HG03039 (cell line): ENCODE measurements around the gene SNAPC2.
"Not testable (repeated sequence)": the region's sequence is repeated elsewhere in the genome, so short reads cannot be mapped to it uniquely, and the experiment has no call there.

Source experiments
- ATAC-seq: cut with Tn5 transposase; IDR thresholded peaks from one replicate; pipeline ENCODE4 v1.9.1; 2021; ENCODE audit warnings: mild to moderate bottlenecking, moderate library complexity; ENCODE audit not compliant: unreplicated experiment

The SNAPC2 gene

GRCh38 chr19:7921302-7921966 is 1.3 kb downstream of the SNAPC2 start:
- no peak for ATAC-seq

DNA sequence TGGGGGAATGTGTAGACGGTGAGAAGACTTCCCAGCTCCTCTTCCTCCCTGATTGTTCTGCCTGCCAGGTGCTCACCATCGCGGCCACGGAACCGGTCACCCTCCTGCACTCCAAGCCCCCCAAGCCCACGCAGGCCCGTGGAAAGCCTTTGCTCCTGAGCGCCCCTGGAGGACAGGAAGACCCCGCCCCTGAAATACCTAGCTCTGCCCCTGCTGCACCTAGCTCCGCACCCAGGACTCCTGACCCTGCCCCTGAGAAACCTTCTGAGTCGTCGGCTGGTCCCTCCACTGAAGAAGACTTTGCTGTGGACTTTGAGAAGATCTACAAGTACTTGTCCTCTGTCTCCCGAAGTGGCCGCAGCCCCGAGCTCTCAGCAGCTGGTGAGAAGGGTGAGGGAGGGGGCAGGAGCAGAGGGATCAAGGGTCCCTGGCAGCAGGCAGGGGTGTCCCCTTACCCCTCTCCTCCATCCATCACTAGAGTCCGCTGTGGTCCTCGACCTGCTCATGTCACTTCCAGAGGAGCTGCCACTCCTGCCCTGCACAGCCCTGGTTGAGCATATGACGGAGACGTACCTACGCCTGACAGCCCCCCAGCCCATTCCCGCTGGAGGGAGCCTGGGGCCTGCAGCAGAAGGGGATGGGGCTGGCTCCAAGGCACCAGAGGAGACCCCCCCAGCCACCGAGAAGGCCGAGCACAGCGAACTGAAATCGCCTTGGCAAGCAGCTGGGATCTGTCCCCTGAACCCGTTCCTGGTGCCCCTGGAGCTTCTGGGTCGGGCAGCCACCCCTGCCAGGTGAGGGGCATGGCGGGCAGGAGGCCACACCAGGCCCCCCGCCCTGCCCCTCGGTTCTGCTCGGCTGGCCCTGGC is 2.1 kb downstream of the SNAPC2 start:
- ATAC-seq: no peak

DNA sequence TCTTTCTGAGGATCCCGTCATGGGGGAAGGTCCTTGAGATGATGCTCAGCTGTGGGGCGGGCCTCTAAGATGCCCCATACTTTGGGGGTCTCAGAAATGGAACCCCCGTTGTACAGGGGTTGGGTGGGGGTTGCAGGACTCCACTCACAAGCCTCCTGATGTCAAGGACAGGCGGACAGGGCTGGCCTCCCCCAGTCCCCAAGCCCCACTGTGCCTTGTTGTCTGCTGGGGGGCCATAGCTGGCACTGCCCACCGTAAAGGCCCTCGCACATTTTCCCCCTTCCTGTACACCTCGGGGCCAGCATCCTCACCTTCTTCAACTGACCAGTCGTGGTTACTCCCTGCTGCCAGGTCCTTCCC is 2.7 kb downstream of the SNAPC2 start:
- no peak for ATAC-seq

DNA sequence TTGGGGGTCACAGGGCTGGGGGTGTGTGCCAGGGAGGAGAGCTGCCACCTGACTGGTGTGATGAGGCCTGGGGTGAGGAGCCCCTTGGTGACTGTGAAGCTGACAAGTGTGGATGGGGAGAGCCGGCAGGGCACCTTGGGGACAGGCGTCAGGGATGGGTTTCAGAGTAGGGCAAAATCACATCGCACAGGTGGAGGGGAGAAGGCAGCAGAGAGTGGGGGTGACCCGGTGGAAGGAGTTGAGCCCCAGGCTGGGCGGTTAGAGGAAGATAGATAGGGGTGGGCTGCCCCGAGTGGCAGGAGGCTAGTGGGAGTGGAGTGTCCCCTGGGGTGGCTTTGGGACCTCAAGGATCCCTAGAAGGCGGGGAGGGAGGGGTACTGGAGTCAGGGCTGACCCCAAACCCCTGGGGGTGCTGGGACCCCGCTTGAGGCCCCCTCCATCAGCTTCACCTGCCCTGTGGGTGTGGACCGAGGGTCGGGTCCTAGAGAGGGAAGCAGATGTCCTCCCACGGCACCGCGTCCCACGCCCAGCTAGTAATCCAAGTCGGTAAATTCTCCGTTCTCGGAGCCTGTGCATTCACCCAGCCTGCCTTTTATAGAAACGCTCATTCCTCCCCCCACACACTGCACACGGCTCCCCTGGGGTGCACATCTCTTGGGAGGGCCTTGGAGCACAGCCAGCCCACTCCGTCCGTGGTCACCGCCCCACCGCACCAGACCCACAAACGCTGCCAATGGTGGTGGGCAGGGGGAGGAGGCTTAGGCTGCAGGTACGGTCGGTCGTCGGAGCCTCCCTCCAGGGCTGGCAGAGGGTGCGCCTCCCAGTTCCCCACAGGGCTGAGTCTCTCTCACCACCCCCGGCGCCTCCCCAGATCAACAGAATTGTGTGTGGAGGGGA is 3.4 kb downstream of the SNAPC2 start:
- ATAC-seq: no peak

GRCh38 chr19:7924241-7924640 is 4.1 kb downstream of the SNAPC2 start:
- no peak for ATAC-seq

DNA sequence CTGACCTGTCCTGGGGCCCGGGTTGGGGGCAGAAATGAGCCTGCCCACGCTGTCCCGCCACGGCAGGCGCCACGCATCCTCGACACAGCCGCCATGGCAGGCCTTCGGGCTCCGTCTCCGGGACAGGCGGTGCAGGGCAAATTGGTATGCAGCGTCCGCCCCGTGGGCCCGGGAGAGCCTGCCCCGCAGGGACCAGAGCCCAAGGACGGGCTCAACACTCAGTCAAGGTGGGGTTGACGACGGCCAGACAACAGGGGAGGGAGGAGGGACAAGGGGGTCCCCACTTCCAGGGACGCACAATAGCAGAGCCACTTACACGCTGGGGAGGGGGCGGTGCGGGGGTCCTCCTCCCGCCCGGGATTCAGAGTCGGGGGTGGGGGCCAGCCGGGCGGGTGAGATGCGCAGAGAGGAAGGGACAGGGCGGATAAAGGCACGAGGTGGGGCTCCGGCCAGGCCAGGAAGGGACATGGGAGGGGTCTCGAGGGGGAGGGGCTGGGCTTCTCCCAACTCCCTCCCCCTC is 4.6 kb downstream of the SNAPC2 start:
- ATAC-seq: no peak

- ATAC-seq: no peak
Measured at GRCh38 chr19:7925171-7925851, 5.2 kb downstream of the SNAPC2 start.

GRCh38 chr19:7926021-7926726 is 6.0 kb downstream of the SNAPC2 start, which contains the start of gene CTXN1:
CTXN1 (minus strand) TSS chr19:7926135; CDS start chr19:7925538, 597 bp downstream.
- no peak for ATAC-seq

DNA sequence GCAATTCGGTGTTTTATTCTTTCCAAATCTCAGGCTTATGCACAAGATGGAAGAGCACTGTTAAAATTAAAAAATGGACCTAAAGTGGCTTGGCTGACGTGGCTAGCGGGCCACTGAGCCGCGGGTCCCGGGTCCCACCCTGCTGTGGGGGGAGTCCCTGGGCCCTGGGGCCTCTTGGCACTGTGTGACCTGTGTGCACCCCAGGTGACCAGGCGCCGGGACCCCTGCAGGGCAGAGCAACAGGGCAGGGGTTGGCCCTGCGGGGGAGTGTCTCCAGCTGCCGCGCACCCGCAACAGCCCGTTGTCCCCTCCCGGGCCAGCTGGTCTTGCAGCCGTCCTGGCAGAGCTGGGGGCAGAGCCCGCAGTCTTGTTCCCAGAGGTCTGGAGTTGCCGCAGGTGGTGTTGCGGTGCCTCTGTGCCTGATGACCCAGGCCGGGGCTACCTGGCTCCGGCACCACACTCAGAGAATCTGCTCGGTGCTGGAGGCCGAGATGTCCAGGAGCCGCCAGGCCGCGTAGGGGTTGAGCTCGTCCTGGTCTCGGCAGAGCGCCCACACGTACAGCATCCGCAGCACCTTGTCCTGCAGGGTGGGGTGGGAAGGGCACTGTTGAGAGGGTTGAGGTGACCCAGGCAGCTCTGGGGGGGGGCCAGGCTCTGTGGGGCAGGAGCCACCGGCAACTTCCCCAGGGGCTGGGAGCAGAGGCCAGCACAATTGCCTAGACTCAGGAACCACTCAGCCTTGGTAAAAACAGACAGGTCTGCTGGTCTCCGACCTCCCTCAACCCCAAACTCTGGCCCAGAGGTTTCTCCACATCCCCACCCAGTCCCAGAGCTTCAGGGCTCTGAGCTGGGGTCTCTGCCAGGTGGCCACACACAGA is 6.8 kb downstream of the SNAPC2 start:
- ATAC-seq: no peak

DNA sequence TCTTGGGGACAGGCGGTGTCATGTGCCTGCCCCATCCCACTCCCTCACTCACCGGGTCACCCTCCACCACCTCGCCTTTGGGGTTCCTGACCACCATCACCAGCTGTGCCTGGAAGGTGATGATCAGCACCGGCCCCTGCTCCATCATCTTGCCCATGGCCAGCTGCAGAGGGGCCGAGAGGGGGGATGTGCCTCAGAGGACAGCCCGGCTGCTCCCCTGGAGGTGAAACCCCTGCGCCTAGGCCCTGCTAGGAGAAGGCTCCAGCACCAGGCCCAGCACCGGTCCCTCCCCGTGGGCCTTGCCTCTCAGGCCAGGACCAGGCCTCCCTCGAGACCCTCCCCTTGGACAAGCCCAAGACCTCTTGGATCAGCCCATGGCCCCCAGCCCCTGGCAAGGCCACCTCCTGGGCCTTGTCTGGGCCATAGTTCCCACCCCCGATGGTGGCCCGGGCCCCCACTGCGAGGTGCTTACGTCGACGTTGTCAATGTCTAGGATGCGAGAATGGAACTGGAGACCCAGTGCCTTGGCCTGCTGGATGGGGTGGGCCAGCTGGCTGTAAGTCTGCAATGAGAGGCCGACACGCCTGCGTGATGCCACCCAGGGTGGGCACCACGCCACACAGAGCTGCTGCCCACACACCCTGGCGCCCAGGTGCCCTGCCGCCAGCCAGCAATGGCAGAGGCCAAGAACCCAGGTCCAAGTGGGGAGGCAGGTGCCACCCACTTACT is 7.6 kb downstream of the SNAPC2 start:
- no peak for ATAC-seq

- no peak for ATAC-seq
Measured at GRCh38 chr19:7928334-7928706, 8.2 kb downstream of the SNAPC2 start.

GRCh38 chr19:7928741-7929701 is 8.9 kb downstream of the SNAPC2 start:
- no peak for ATAC-seq

DNA sequence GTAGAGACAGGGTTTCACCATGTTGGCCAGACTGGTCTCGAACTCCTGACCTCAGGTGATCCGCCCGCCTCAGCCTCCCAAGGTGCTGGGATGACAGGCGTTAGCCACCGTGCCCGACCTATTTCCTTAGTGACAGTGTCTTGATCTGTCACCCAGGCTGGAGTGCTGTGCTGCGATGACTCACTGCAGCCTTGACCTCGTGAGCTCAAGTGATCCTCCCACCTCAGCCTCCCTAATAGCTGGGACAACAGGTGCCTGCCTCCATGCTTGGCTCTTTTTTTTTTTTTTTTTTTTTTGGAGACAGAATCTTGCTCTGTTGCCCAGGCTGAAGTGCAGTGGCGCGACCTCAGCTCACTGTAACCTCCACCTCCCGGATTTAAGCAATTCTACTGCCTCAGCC is 9.9 kb downstream of the SNAPC2 start:
- not testable (repeated sequence) for ATAC-seq

- ATAC-seq: no peak
Measured at GRCh38 chr19:7930765-7931164, 10.6 kb downstream of the SNAPC2 start.

- no peak for ATAC-seq
Measured at GRCh38 chr19:7931221-7932061, 11.3 kb downstream of the SNAPC2 start.

- ATAC-seq: no peak
Measured at GRCh38 chr19:7932276-7932929, 12.3 kb downstream of the SNAPC2 start.
